Left ventricle myocardium inferior (tissue), 1 donor: ENCODE measurements around the gene IL32. TPM values are rescaled to one million over a fixed set of nuclear protein-coding genes. Genes with fewer than 3 reads are reported as not detected.
"Not testable (repeated sequence)": the region's sequence is repeated elsewhere in the genome, so short reads cannot be mapped to it uniquely, and the experiment has no call there.

ENCODE experiments used
- DNase-seq: peaks from one replicate; pipeline ENCODE4 v3.0.0-alpha.2; 2020
- H3K27ac ChIP-seq: fragments of 200-600 bp; replicated peaks from 2 replicates; pipeline ENCODE4 v1.8.0; 2021
- H3K27me3 ChIP-seq: fragments of 200-600 bp; 2 replicates; pipeline ENCODE4 v1.8.0; 2021; ENCODE audit warnings: low read depth
- H3K36me3 ChIP-seq: fragments of 200-600 bp; 2 replicates; pipeline ENCODE4 v1.8.0; 2021
- H3K4me1 ChIP-seq: fragments of 200-600 bp; 2 replicates; pipeline ENCODE4 v1.8.0; 2021
- H3K4me3 ChIP-seq: fragments of 200-600 bp; 2 replicates; pipeline ENCODE4 v1.8.0; 2021; ENCODE audit warnings: mild to moderate bottlenecking, moderate library complexity
- H3K9me3 ChIP-seq: fragments of 200-600 bp; replicated peaks from 2 replicates; pipeline ENCODE4 v1.8.0; 2021
- CTCF ChIP-seq: fragments of 200-600 bp; IDR thresholded peaks from 2 replicates; pipeline ENCODE4 v1.8.0; 2021; ENCODE audit warnings: antibody characterized with exemption, mild to moderate bottlenecking, borderline replicate concordance
- intact Hi-C: fragments of 100-400 bp; cut with micrococcal nuclease; formaldehyde crosslinking; loops from one replicate; pipeline ENCODE4 v1.11.0; 2022
- total RNA-seq: library from RNA; stranded (reverse); fragmentation: NEBNext Ultra II Directional; extraction: Animal tissue kit (Norgen Biotek cat#: 25700); gene quantifications from one replicate; pipeline ENCODE4 v1.2.1, GENCODE V29; 2021
- donor health status: DM: no; HTN: yes; CAD: no; lungs with severe emphysema.

The IL32 gene
- total RNA-seq, 1 donor from 2014 or later = 36.3 TPM

DNA sequence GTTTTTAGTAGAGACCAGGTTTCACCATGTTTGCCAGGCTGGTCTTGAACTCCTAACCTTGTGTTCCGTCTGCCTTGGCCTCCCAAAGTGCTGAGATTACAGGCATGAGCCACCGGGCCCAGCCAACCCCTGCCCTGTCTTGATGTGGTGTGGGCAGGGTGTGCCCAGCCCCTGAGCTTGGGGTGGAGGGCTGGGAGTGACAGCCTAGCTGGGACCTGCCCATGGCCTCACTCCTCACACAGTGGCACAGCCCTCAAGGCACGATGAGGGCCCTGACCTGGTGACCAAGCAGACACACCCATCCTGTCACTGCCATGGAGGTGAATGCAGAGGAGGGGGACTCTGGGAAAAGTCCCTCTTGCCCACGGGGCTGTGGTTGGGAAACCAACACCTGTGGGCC, 3.0 kb downstream of the IL32 start:
- no peak for DNase-seq
- no peaks in the 10 kb centered on the region for H3K27me3 ChIP-seq
- H3K27ac ChIP-seq = no peak overlapping the region
- intact Hi-C loops = no loop called here
- H3K4me1 ChIP-seq = peaks cover 31% of the 10 kb centered on the region
- H3K36me3 ChIP-seq = peaks cover 9% of the 10 kb centered on the region
- no peaks in the 10 kb centered on the region for H3K9me3 ChIP-seq
- no peak overlapping the region for H3K4me3 ChIP-seq
- no peak for TF ChIP-seq CTCF

- H3K27ac ChIP-seq, H3K36me3 ChIP-seq, DNase-seq, H3K27me3 ChIP-seq, intact Hi-C loops, H3K9me3 ChIP-seq, H3K4me3 ChIP-seq: not testable (repeated sequence)
- peaks cover 30% of the 10 kb centered on the region for H3K4me1 ChIP-seq
These were observed 3.7 kb downstream of the IL32 start for GRCh38 chr16:3069146-3069545.

DNA sequence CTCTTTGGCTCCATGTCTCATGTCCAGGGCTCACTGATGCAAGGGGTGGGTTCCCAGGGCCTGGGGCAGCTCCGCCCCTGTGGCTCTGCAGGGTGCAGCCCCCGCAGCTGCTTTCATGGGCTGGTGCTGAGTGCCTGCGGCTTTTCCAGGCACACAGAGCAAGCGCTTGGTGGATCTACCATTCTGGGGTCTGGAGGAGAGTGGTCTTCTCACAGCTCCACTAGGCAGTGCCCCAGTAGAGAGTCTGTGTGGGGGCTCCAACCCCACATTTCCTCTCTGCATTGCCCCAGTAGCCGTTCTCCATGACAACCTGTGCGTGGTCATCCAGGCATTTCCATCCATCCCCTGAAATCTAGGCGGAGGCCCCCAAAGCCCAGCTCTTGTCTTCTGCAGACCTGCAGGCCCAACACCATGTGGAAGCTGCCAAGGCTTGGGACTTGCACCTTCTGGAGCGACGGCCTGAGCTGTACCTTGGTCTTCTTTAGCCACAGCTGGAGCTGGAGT, 5.2 kb downstream of the IL32 start:
- no peaks in the 10 kb centered on the region for H3K27me3 ChIP-seq
- H3K4me1 ChIP-seq = peaks cover 25% of the 10 kb centered on the region
- no peak for TF ChIP-seq CTCF
- no peak overlapping the region for H3K4me3 ChIP-seq
- no peak for DNase-seq
- no peak overlapping the region for H3K27ac ChIP-seq
- intact Hi-C loops = no loop called here
- no peaks in the 10 kb centered on the region for H3K9me3 ChIP-seq
- H3K36me3 ChIP-seq = peaks cover 9% of the 10 kb centered on the region

DNA sequence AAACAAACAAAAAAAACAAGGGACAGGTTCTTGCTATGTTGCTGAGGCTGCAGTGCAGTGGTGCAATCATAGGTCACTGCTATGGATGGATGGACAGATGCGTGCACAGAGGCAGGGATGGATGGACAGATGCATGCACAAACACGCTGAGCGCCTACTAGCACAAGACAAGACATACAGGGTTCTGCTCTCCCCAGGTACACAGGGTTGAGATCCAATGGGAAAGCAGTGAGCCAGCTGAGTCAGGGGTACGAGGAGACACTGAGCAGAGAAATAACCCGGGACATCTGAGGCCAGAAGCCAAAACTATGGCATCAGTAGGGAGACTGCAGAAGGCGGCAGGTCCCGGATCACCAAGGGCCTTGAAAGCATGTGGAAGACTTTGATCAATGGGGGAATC, 6.2 kb downstream of the IL32 start:
- peaks cover 25% of the 10 kb centered on the region for H3K4me1 ChIP-seq
- no peak overlapping the region for H3K4me3 ChIP-seq
- no peak for DNase-seq
- H3K36me3 ChIP-seq = peaks cover 9% of the 10 kb centered on the region
- no peaks in the 10 kb centered on the region for H3K27me3 ChIP-seq
- no peak for TF ChIP-seq CTCF
- H3K9me3 ChIP-seq = no peaks in the 10 kb centered on the region
- intact Hi-C loops = no loop called here
- H3K27ac ChIP-seq = no peak overlapping the region

DNA sequence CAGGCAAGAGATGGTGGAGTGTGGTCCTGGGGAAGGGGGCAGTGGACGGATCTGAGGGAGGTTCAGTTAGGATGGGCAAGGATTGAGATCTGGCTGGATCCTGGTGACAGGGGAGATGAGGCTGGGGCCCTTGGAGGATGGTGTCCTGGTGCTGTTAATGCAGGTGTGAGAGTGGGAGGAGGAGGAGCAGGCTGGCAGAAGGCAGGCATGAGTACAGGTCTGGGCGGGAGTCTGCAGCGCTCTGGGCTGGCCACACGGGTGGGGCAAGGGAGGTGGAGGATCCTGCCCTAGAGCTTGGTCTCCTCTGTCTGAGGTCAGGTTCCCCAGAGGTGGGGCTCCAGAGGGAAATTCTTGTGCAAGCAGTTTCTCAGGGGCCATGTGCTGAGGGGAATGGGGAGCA, 6.7 kb downstream of the IL32 start:
- H3K27me3 ChIP-seq, intact Hi-C loops, H3K9me3 ChIP-seq, H3K4me3 ChIP-seq, DNase-seq, H3K27ac ChIP-seq, H3K36me3 ChIP-seq: not testable (repeated sequence)
- peaks cover 24% of the 10 kb centered on the region for H3K4me1 ChIP-seq

DNA sequence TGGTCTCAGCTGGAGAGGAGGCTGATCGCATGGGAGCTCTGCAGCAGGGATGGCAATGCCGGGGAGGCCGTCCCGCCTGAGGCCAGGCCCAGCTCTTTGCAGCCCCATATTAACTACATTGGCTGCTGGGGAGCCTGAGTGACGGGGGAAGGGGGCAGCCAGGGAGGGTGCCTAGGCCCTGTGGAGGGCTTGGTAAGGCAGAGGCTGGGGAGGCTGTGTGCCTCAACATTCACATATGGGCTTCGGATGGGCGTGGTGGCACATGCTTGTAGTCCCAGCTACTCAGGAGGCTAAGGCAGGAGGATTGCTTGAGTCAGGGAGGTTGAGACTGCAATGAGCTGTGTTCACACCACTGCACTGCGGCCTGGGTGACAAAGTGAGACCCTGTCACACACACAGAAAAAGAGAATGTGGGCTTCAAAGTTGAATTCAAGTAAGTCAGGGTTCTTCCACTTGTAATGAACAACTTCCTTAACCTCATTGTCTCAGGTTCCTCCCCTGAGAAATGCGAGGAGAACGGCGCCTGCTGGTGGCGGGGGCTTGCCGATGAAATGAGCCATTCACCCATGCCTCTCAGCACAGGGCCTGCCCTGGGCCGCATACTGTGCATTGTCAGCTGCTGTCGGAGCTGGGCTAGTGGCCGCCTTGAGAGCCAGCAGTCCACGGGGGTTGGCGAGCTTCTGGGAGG, 7.3 kb downstream of the IL32 start:
- H3K27me3 ChIP-seq, H3K9me3 ChIP-seq, DNase-seq, H3K4me3 ChIP-seq, intact Hi-C loops, H3K27ac ChIP-seq: not testable (repeated sequence)
- H3K36me3 ChIP-seq = peaks cover 12% of the 10 kb centered on the region
- H3K4me1 ChIP-seq = peaks cover 19% of the 10 kb centered on the region

DNA sequence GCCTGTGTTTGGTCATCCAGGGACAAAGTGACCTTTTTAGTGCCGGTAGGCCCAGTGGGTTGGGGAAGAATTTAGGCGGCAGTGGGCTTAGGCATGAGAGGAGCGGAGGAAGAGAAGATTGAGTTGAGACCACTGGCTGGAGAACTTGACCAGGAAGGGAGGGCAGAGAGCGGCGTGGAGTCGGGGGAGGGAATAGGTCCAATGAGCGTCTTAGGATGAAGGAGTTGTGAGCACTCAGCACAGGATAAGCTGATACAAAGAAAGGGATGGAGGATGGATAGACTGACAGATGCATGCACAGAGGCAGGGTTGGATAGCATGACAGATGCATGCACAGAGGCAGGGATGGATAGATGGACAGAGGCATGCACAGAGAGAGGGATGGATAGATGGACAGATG, 8.0 kb downstream of the IL32 start:
- TF ChIP-seq CTCF = no peak
- peaks cover 12% of the 10 kb centered on the region for H3K4me1 ChIP-seq
- intact Hi-C loops = no loop called here
- H3K36me3 ChIP-seq = peaks cover 5% of the 10 kb centered on the region
- H3K9me3 ChIP-seq = no peaks in the 10 kb centered on the region
- H3K27me3 ChIP-seq = no peaks in the 10 kb centered on the region
- no peak overlapping the region for H3K27ac ChIP-seq
- no peak overlapping the region for H3K4me3 ChIP-seq
- no peak for DNase-seq
